Stimulated activated CD4-positive, alpha-beta T cell treated with anti-CD3 and anti-CD28 coated beads, Interleukin-12 subunit alpha, Interleukin-12 subunit beta, amount 100 ng/mL, for 24 hours (primary cell): ENCODE data around the gene MAFB.
A peak's percentile ranks its signal among the peaks of the same experiment; 100 is the strongest.

Source experiments
- DNase-seq, 2 experiments: peaks; one replicate each; pipeline ENCODE4 v3.0.0-alpha.2; 2020; ENCODE audit warnings: low read depth in 2 of 2

The MAFB gene

GRCh38 chr20:40702504-40702903 is 13.5 kb upstream of the MAFB start:
- no peak for DNase-seq

GRCh38 chr20:40698744-40699143 is 9.7 kb upstream of the MAFB start:
- DNase-seq = no peak

GRCh38 chr20:40698281-40698680 is 9.2 kb upstream of the MAFB start:
- no peak for DNase-seq

GRCh38 chr20:40697541-40697940 is 8.5 kb upstream of the MAFB start:
- no peak for DNase-seq

GRCh38 chr20:40695214-40695613 is 6.2 kb upstream of the MAFB start:
- DNase-seq = no peak

- DNase-seq = no peak
These were observed 5.2 kb upstream of the MAFB start for GRCh38 chr20:40694246-40694645.

- DNase-seq = no peak
These were observed 3.4 kb upstream of the MAFB start for GRCh38 chr20:40692240-40693011.

GRCh38 chr20:40691566-40692239 is 2.7 kb upstream of the MAFB start:
- DNase-seq = no peak

GRCh38 chr20:40690836-40691565 is 2.0 kb upstream of the MAFB start:
- no peak for DNase-seq

GRCh38 chr20:40689943-40690835 is 1.2 kb upstream of the MAFB start:
- DNase-seq = peak; percentile 31 to 75

GRCh38 chr20:40688129-40689099 is 622 bp downstream of the MAFB start:
- no peak for DNase-seq

GRCh38 chr20:40687384-40688128 is 1.5 kb downstream of the MAFB start:
- no peak for DNase-seq

- DNase-seq = no peak
These were observed 2.1 kb downstream of the MAFB start for GRCh38 chr20:40686893-40687292.

GRCh38 chr20:40686434-40686882 is 2.6 kb downstream of the MAFB start:
- DNase-seq = no peak

GRCh38 chr20:40685349-40685748 is 3.7 kb downstream of the MAFB start:
- DNase-seq = no peak

- no peak for DNase-seq
These were observed 5.2 kb downstream of the MAFB start for GRCh38 chr20:40683894-40684268.

- no peak for DNase-seq
These were observed 5.7 kb downstream of the MAFB start for GRCh38 chr20:40683221-40683893.

- no peak for DNase-seq
These were observed 6.7 kb downstream of the MAFB start for GRCh38 chr20:40682104-40682981.
